IPS-NIHi11 (cell line): ENCODE results near the gene LHFPL3.

Experiments used
- DNase-seq: peaks from one replicate; pipeline ENCODE4 v3.0.0; 2012; ENCODE audit warnings: mixed read lengths, low spot score

LHFPL3 gene

DNA sequence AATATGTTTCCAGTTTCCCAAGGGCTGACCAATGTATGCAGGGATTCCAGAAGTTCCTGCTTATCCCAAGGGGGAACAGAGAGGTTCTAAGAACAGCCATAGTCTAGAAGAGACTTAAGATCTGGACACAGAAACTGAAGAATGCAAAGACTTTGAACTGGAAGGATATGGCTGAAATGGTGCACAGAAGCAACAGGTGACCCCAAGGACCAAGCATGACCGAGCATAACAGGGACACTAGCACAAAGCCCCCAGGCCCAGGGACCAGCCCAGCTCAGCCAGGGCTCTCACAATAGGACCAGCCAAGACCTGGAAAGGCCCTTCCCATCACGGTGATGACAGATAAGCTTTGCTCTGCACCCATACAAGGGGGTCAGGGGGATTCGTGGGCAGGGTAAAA is 472.6 kb downstream of the LHFPL3 start:
- DNase-seq, result no peak

DNA sequence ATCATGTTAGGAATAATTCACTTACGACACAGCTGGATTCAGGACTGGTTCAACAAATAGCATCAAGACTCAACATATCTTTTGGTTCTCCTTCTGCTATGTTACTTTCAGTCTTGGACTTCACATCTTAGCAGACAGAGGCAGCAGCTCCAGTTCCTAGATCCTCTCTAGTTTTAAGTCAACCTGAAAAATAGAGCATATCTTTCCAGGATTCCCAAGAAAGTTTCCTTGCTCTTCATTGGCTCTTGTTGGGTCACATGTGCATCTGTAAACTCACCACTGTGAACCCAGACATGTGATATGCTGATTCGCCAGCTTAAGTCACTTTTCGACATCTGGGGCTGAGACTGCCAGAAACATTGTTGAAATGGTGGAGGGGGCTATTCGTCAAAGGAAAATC is 475.5 kb downstream of the LHFPL3 start:
- no peak for DNase-seq

DNA sequence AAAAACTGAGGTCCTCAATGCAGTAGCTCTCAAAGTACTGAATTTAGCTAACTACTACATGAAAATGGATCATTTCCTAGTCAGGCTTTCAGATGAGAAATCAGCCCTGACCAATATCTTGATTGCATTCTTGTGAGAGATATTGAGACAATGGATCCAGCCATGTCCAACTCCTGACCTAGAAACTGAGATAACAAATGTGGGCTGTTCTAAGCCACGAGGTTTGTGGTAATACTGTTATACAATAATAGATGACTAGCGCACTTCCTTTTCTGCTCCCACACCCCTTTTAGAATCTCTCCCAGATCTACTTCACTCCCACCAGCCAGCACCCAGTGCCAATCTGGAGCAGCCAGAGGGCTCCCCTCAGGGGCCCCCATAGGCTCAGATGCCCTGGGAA is 476.3 kb downstream of the LHFPL3 start:
- DNase-seq, result no peak

GRCh38 chr7:104805449-104806317 is 477.3 kb downstream of the LHFPL3 start:
- DNase-seq, result no peak

DNA sequence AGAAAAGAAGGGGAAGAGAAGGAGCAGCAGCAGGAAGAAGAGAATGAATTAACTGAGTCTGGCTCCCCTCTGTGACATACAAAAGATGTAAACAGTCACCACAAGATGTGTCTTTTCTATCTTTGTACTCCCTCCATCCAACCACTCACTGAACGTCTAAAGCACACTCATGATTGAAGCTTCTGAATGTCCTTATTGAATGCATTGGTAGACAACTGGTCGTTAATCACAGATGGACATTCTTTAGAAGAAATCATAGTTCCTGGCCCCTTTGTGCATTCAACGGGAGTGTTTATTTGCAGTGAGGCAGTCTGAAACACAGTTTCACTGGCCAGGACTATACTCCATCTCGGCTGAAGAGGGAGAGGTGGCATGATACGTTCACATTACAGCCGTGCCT is 479.3 kb downstream of the LHFPL3 start:
- DNase-seq, result no peak

GRCh38 chr7:104809906-104810305 is 481.5 kb downstream of the LHFPL3 start:
- DNase-seq, result no peak

DNA sequence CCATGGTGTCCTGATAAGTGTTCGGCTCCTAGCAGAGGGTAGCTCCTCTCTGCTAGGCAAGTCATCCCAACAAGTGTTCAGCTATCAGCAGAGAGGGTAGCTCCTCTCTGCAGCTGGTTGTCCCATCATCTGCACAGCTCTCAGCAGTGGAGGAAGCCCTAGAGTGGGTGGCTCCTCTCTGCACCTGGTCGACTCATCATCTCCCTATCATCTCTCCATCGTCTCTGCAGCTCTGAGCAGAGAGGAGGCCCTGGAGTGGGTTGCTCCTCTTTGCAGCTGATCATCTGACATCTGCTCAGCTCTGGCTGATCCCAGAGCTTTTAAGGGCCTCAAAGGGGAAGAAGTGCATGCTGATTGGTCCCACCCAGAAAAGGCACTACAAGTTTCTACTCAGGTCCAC is 485.7 kb downstream of the LHFPL3 start:
- no peak for DNase-seq

GRCh38 chr7:104814671-104815400 is 486.4 kb downstream of the LHFPL3 start:
- no peak for DNase-seq

DNA sequence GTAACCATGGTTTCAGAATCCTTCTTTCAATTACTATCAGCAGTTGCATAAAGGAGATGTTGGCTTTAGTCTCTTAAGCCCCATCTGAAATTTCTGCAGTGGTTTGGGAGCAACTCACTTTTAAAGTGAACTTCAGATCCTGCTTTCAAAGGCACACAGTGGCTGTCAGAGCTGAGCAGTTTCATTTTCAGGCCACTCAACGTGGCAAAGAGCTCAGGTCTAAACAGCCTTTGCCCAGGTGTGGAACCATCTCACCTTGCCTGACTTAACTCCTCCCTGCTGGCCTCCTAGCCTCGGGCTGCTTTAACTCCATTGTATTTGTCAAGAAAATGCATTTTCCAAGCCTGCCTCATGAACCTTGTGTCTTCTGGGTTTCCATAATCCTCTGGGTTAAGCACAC is 488.1 kb downstream of the LHFPL3 start:
- no peak for DNase-seq

- no peak for DNase-seq
Observed at GRCh38 chr7:104818961-104819880, 490.8 kb downstream of the LHFPL3 start.

DNA sequence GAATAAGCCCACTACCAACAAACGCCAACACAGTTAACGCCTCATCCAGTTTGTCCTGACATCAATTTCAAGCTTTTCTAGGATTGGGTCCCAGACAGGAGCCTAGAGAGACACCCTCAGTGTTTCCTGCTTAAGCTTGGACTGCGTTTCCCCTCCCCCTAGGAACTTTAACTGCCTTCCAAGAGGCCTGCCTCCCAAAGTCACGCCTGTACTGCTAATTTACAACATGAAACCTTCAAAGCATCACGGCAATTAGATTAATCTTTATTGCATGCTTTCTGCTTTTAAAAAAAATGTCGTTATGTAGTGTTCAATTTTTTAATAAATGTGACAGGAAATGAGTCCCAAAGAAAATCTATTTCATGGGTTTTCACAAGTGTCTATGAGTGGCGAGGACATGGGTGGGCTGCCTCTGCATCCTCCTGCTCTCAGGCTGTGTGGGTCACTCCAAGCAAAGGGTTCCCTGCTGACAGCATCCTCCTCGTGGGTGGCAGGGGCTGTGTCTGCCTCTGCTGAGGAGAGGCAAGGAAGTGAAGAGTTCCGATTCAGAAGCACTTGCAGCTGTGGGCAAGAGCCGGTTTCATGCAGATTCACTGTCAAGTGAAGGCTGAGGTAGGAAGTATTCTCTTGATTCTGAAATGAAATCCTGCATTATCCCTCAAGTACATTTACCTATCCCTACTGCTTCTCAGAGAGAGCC is 492.6 kb downstream of the LHFPL3 start:
- no peak for DNase-seq

GRCh38 chr7:104823177-104823576 is 494.8 kb downstream of the LHFPL3 start:
- DNase-seq, result no peak

DNA sequence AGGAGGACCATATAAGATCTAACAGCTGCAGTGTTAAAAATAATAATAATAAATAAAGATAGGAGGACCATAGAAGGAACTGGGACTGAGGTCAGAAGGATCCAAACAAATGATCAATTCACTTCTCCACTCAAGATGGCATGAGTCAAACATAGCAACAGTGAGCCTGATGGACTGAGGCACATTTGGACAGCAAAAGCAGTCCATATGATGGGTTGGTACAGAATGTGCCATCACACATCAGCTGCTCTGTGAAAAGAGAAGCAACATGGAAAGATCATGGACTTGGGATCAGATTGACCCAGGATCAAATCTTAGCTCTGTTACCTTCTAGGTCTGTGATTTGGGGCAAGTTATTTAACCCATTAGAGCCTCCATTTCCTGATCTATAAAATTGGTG is 496.7 kb downstream of the LHFPL3 start:
- DNase-seq, result no peak

GRCh38 chr7:104826135-104826534 is 497.7 kb downstream of the LHFPL3 start:
- no peak for DNase-seq

DNA sequence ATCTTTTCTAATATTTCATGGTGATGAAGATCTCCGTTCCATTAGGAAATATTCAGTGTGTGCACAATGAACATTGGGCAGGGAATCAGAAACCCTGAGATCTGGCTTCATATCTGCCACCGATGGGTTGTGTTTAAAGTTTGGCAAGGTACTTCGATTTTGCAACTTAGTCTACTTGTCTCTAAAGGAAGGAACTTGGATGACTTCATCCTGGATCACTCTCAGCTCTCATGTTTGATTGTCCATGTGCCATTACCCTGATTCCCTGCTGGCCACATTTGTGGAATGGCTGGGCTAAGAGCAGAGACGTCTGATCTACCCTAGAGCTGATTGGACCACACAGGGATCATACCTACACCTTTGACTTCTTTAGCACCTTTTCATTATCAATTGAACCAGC is 508.6 kb downstream of the LHFPL3 start:
- no peak for DNase-seq

GRCh38 chr7:104838537-104839299 is 510.3 kb downstream of the LHFPL3 start:
- DNase-seq, result no peak

- DNase-seq, result no peak
Observed at GRCh38 chr7:104839842-104840241, 511.4 kb downstream of the LHFPL3 start.

DNA sequence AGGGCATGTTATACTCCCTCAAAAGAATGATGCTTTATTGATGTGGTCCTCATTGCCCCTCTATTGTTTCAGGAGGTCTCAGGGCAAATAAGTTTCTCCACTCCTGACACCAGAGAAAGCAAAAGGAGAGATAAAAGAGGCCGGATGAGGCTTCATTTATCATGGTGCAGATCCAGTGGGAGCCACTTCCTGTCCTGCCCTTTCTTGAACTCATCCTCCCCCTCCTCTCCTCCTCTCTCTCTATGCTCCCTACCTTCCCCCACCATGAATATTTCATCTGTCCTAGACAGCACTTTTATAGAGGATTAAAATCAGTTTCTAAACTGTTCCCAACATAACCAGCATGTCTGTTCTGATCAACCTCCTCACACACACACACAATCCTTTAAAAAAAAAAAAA is 513.4 kb downstream of the LHFPL3 start:
- no peak for DNase-seq

DNA sequence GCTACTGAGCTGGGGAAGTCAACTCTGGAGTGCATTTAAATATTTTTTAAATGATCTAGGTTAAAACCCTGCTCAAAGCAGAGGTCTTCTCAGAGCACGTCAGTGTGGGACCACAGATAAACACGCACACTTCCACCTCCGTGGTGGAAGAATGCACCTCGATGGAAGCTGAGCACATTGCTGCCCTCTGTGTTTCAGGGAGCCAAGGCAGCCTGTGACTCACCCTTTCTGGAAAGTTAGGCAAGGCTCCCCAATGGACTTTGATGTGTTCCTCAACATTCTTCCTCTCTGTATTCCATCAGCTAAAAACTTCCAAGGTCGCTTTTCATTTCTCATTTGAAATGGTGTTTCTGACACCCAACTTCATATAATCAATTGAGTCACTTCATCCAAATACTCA is 514.8 kb downstream of the LHFPL3 start:
- DNase-seq, result no peak

- no peak for DNase-seq
Observed at GRCh38 chr7:104845557-104845956, 517.2 kb downstream of the LHFPL3 start.

DNA sequence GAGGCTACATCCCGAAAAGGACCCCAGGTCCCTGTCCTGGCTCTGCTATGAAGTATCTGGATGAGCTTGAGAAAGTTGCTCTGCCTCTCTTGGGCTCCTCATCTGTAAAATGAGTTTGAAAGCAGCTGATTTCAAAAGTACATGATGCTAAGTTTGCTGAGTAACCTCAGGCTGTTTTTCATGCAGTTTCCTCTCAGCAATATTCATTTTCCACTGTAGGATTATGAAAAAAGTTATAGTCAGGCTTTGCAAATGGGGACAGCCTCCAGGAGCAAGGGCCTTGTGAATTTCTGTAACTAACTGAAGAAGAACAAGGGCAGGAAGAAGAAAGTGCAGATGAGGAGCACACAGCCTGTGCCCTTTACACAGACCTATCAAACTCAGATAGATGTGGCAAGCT is 518.3 kb downstream of the LHFPL3 start:
- DNase-seq, result no peak
